Placental pericyte (primary cell): Measurements from ENCODE around the gene TTLL8. TPM values are rescaled to one million over a fixed set of nuclear protein-coding genes. Genes with fewer than 3 reads are reported as not detected.

ENCODE experiments used
- total RNA-seq: library from RNA; depleted of rRNA; stranded (reverse); fragments of >200 nt; gene quantifications from 2 replicates; pipeline ENCODE4 v1.2.3, GENCODE V29; 2012

Gene TTLL8
- total RNA-seq = not detected in 2 replicates

DNA sequence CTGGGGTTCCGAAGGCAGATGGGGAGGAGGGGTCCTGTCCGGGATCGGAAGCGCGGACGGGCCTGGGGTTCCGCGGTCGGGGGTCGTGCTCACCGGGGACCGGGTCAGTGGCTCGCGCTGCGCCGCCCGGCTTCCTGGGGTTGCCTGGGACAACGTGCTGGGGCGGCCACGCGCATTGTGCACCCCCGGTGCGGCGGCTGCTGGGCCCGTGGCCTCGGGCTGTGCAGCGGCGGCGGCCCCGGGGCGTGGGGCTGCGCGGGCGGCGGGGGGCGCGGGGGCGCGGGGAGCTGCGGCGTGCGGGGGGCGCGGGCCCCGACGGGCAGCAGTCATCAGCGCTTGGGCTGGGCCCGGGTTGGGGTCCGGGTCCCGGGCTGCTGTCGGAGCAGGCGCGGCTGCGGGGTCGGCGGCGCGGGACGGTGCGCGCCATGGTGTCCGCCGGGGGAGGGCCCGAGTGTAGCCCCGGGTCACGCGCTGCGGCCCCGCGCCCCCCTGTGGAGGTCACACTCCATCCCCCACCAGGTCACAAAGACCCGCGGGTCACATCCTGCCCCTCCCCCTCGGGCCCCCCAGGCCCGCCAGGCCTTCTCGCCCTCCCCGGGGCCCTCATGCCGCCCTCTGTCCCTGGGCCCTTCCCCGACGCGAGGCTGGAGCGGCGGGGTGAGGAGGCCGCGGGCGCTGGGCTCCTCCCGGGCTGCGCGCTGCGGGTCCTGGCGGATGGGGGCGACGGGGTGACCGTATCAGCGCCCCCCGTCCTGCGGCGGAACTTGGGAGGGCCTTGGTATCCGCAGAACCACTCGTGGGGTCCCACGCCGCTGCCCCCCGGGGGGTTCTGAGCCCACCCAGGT, at the start of gene TTLL8:
TSS of gene TTLL8 (minus strand) at position 238 of the 845 bp plus-strand sequence.

DNA sequence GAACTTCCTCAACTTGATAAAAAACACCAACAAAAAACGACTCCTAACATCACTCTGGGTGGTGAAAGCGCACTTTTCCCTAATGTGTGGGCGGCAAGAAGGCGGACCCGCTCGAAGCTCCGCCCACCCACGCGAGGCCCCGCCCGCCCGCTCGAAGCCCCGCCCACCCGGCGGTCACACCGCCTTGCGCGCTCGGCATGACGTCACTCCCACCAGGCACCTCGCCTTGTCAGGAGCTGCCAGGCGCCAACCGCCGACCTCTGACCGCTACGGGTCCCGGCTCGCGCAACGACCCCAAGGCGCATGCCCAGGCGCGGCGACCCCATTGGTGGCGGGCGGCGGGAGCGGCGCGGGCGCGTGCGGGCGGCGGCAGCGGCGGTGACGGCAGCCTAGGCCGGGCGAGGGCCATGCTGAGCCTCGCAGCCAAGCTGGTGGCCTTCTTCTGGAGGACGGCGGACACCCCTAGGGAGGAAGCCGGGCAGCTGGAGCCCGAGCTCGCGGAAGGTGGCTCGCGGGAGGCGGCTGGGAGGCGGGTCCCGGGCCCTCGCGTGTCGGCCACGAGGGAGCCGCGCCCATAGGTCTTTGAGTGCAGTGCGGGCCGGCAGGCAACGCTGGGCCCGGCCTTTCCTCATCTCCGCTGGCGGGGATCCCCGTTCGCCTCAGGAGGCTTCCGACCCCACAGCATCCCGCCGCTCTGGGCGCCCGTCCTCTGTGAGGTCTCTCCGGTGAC, 31.7 kb upstream of the TTLL8 start, which contains the start of gene MOV10L1:
TSS of gene MOV10L1 (plus strand) at position 325 of the 730 bp plus-strand sequence. CDS start at position 408, 83 bp downstream.

DNA sequence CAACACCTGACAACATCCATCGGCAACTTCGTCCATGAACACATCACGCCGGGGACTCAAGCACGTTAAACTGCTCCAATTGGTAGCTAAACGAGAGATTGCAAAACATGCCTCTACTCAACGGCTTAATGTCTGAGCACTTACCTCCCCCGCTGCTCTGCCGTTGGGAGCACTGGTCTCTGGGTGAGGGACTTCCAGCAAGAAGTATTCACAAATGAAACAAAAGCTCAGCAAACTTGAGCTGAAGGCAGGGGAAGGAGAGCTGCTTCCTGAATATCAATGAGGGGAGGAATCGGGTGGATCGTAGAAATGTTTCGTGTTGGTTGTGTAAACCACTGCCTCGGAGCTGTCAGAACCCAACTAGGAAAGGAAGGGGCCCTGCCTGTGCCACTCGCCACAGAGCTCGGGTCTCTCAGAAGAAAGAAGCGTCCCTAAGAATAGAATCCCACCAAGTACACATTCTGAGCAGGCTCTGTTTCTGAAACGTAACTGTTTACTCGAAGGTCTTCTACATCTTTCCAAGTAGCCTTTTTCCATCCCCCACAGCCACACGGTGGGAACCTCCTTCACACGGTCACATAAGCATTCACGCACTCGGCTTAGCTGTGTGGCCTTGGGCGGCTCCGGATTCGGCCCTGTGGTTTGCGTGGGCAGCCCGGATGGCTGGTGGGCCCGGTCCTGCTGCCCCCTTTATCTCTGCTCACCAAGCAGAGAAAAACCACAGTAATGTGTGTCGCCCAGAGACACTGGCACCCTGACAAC, 27.3 kb upstream of the TTLL8 start, which contains the start of gene MLC1:
TSS of gene MLC1 (minus strand) at position 216 of the 762 bp plus-strand sequence. CDS start 524 bp downstream, outside the sequence.

DNA sequence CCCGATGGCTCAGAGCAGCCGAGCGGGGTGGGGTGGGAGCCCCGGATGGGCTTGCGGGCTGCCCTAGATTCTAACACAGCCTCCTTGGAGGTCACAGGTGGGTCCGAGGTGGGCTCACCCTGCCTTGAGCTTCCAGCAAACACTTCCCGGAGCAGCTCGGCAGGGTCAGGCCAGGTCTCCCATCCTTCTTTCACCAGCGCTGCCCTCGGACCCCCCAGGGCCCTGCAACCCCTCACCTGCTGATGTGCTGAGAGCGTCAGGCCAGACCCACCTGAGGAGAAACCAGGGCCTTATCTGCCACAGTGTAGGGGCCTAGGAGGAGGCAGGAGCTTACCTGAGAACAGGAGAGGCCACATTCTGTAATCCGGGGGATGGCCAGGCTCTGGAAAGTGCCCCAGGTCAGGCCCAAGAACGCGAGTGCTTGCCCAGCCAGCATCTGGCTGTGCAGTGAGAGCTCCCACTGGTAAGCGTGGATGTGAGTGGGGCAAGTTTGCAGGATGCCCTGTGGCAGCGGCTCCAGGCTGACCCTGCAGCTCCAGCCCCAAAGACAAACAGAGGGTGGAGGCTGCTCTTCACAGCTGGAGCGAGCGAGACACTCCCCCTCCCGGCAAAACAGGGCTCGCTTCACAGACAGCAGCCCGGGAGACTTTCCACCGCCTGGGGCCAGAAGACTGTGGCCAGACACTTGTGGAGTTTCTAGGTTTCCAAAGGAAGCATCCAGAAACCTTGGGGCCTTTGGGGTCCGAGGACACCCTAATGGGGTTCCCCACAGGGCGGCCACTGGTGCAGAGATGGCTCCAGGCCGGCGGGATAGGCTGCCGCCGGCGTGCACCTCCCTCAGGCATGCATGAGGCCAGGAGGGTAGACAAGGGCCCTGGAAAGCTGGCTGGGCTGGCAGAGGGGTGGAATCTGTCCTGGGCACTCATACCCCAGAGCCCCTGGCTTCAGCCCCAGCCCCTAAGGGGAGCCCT, 45.6 kb downstream of the TTLL8 start, which contains the start of gene IL17REL:
TSS of gene IL17REL (minus strand) at position 555 of the 971 bp plus-strand sequence. CDS start at position 436, 119 bp downstream.

Other genes starting within 250 kb of the TTLL8 start
- 29.9 and 32.8 TPM in 2 replicates for gene BRD1, start 230.4 kb downstream of the TTLL8 start, total RNA-seq
- gene ZBED4, start 204.5 kb downstream of the TTLL8 start, total RNA-seq = 14.4 and 23.0 TPM in 2 replicates
- 28.3 and 54.3 TPM in 2 replicates for gene ALG12, start 139.9 kb downstream of the TTLL8 start, total RNA-seq
- 41.8 and 524 TPM in 2 replicates for gene CRELD2, start 139.7 kb downstream of the TTLL8 start, total RNA-seq
- 42.2 and 52.5 TPM in 2 replicates for gene PIM3, start 97.5 kb downstream of the TTLL8 start, total RNA-seq
- not detected in 2 replicates for gene IL17REL, start 45.5 kb downstream of the TTLL8 start, total RNA-seq
- gene MLC1, start 27.1 kb upstream of the TTLL8 start, total RNA-seq = under 0.01 and 0.44 TPM in 2 replicates
- 5.5 and 5.7 TPM in 2 replicates for gene MOV10L1, start 31.7 kb upstream of the TTLL8 start, total RNA-seq
- 0.86 and 3.7 TPM in 2 replicates for gene PANX2, start 112.4 kb upstream of the TTLL8 start, total RNA-seq
- gene TRABD, start 127.6 kb upstream of the TTLL8 start, total RNA-seq = 47.1 and 71.3 TPM in 2 replicates
- 14.4 and 16.2 TPM in 2 replicates for gene SELENOO, start 142.7 kb upstream of the TTLL8 start, total RNA-seq
- 25.4 and 38.9 TPM in 2 replicates for gene TUBGCP6, start 186.7 kb upstream of the TTLL8 start, total RNA-seq
- 20.4 and 24.1 TPM in 2 replicates for gene HDAC10, start 193.0 kb upstream of the TTLL8 start, total RNA-seq
- gene MAPK12, start 203.4 kb upstream of the TTLL8 start, total RNA-seq = 41.5 and 55.6 TPM in 2 replicates
- 4.2 and 10.3 TPM in 2 replicates for gene MAPK11, start 212.1 kb upstream of the TTLL8 start, total RNA-seq
- gene PLXNB2, start 249.3 kb upstream of the TTLL8 start, total RNA-seq = 174 and 339 TPM in 2 replicates